GM12878 (cell line): Measurements from ENCODE around the gene NLGN1. TPM values are rescaled to one million over a fixed set of nuclear protein-coding genes. Genes with fewer than 3 reads are reported as not detected.

Experiments
- ATAC-seq: fragments of 200-7000 bp; cut with Tn5 transposase; 3 replicates; pipeline ENCODE4 v1.9.1; 2020; ENCODE audit warnings: mild to moderate bottlenecking, moderate library complexity
- BruUV-seq: library from RNA; stranded (reverse); fragments of 400-500 nt; replicated peaks from 2 replicates; lab custom pipeline; 2021; lab: Mats Ljungman, UMichigan
- CTCF ChIA-PET: fragments of 300-600 bp; sonication (Branson Sonifier 250); formaldehyde crosslinking; extraction: SDS; loops from one replicate; lab custom pipeline; 2021; ENCODE audit warnings: inconsistent platforms; lab: Yijun Ruan, JAX
- POLR2A ChIA-PET: fragments of 350-600 bp; formaldehyde crosslinking; extraction: SDS; loops from one replicate; lab custom pipeline; 2021; ENCODE audit warnings: inconsistent platforms; lab: Charles Lee
- RAD21 ChIA-PET: fragments of 300-600 bp; sonication (Branson Sonifier 250); formaldehyde crosslinking; loops from one replicate; lab custom pipeline; 2023; ENCODE audit warnings: antibody characterized with exemption; ENCODE audit not compliant: unreplicated experiment; lab: Charles Lee
- SMC1A ChIA-PET: fragments of 300-600 bp; sonication (Branson Sonifier 250); formaldehyde crosslinking; loops from one replicate; lab custom pipeline; 2023; ENCODE audit not compliant: unreplicated experiment, uncharacterized antibody; lab: Charles Lee
- DNase-seq: peaks from one replicate; pipeline ENCODE4 v3.0.0-alpha.2; 2011; ENCODE audit warnings: low read depth, low spot score
- FAIRE-seq: peaks from 3 replicates; lab custom pipeline; 2011; peaks lifted over from hg19 to GRCh38; lab: Jason Lieb, UNC
- H2AFZ ChIP-seq: 2 replicates; pipeline ENCODE4 v1.6.0; 2011; ENCODE audit warnings: low read depth, low read length, control low read depth; ENCODE audit not compliant: control insufficient read depth
- H3K27ac ChIP-seq: 2 replicates; pipeline ENCODE4 v1.5.1; 2011; ENCODE audit warnings: control low read depth; ENCODE audit not compliant: control insufficient read depth, insufficient read depth
- H3K27me3 ChIP-seq, 2 experiments: replicated peaks in 1 of 2; 2 replicates each; pipeline versions ENCODE4 v1.6.0 to v1.6.1; 2011; ENCODE audit warnings: low read length in 1 of 2; ENCODE audit not compliant: control insufficient read depth in 2 of 2, insufficient read depth in 2 of 2
- H3K36me3 ChIP-seq, 2 experiments: 2 replicates each; pipeline ENCODE4 v1.5.1; 2011; ENCODE audit warnings: low read length in 1 of 2; ENCODE audit not compliant: control insufficient read depth in 2 of 2, insufficient read depth in 2 of 2
- H3K4me1 ChIP-seq: 2 replicates; pipeline ENCODE4 v1.6.1; 2011; ENCODE audit warnings: mild to moderate bottlenecking, low read length, moderate library complexity, mixed read lengths; ENCODE audit not compliant: control insufficient read depth, insufficient read depth
- H3K4me2 ChIP-seq: 2 replicates; pipeline ENCODE4 v1.6.0; 2011; ENCODE audit warnings: control low read depth; ENCODE audit not compliant: control insufficient read depth, insufficient read depth
- H3K4me3 ChIP-seq: fragments of 200-600 bp; sonication (generic); 2 replicates; pipeline ENCODE4 v1.5.1; 2016
- H3K79me2 ChIP-seq: 2 replicates; pipeline ENCODE4 v1.6.0; 2011; ENCODE audit warnings: low read length; ENCODE audit not compliant: control insufficient read depth, insufficient read depth
- H3K9ac ChIP-seq: 2 replicates; pipeline ENCODE4 v1.8.0; 2011; ENCODE audit warnings: low read length, control low read depth, mixed read lengths; ENCODE audit not compliant: control insufficient read depth, insufficient read depth
- H3K9me3 ChIP-seq: replicated peaks from 3 replicates; pipeline ENCODE4 v1.5.1; 2011; ENCODE audit warnings: mild to moderate bottlenecking, low read length; ENCODE audit not compliant: control insufficient read depth, insufficient read depth
- H4K20me1 ChIP-seq: 2 replicates; pipeline ENCODE4 v1.6.0; 2011; ENCODE audit not compliant: control insufficient read depth, insufficient read depth
- CHD2 ChIP-seq: IDR thresholded peaks from 2 replicates; pipeline ENCODE4 v1.6.1; 2011; ENCODE audit warnings: low read depth, low read length, improper control_type of control experiment, borderline replicate concordance
- GABPA ChIP-seq: IDR thresholded peaks from 2 replicates; pipeline ENCODE4 v1.6.1; 2014; ENCODE audit warnings: antibody characterized with exemption, low read depth, mild to moderate bottlenecking, inconsistent platforms
- HDAC6 ChIP-seq: fragments of 200-600 bp; sonication (generic); IDR thresholded peaks from one replicate; pipeline ENCODE4 v1.8.0; 2017; ENCODE audit warnings: antibody characterized with exemption; ENCODE audit not compliant: unreplicated experiment
- MXI1 ChIP-seq: fragments of 150-350 bp; IDR thresholded peaks from 2 replicates; pipeline ENCODE4 v1.6.1; 2011; ENCODE audit warnings: low read depth, mild to moderate bottlenecking, inconsistent platforms, low read length, improper control_type of control experiment
- POLR2AphosphoS2 ChIP-seq: IDR thresholded peaks from 2 replicates; pipeline ENCODE4 v1.6.1; 2011; ENCODE audit warnings: low read depth, mild to moderate bottlenecking, low read length, improper control_type of control experiment, moderate library complexity
- SMC3 ChIP-seq: IDR thresholded peaks from 2 replicates; pipeline ENCODE4 v1.6.1; 2011; ENCODE audit warnings: low read length, improper control_type of control experiment, borderline replicate concordance
- SREBF1 ChIP-seq: IDR thresholded peaks from 2 replicates; pipeline ENCODE4 v1.6.1; 2012; ENCODE audit warnings: mild to moderate bottlenecking, low read length
- YY1 ChIP-seq: IDR thresholded peaks from 2 replicates; pipeline ENCODE4 v1.6.1; 2011; ENCODE audit warnings: low read depth, mild to moderate bottlenecking, low read length
- ZNF592 ChIP-seq: fragments of 450-650 bp; IDR thresholded peaks from 2 replicates; pipeline ENCODE4 v1.6.1; 2017; ENCODE audit warnings: mild to moderate bottlenecking, moderate library complexity
- ZNF622 ChIP-seq: fragments of 450-650 bp; IDR thresholded peaks from 2 replicates; pipeline ENCODE4 v1.6.1; 2017; ENCODE audit warnings: mild to moderate bottlenecking, inconsistent platforms
- WGBS: methylation state at CpG from one replicate; pipeline ENCODE4 v1.1.6; 2016; ENCODE audit warnings: low lambda C conversion rate; ENCODE audit not compliant: insufficient replicate concordance, insufficient coverage; ENCODE audit errors: missing lambda C conversion rate; 5-methylcytosine and 5-hydroxymethylcytosine counted together
- in situ Hi-C: fragments of 300-500 bp; cut with MboI; formaldehyde crosslinking; loops from 9 replicates; pipeline ENCODE4 v1.14.3; 2018; ENCODE audit warnings: mixed read lengths
- intact Hi-C: fragments of 100-400 bp; cut with micrococcal nuclease; formaldehyde crosslinking; loops from one replicate; pipeline ENCODE4 v1.14.2; 2022; ENCODE audit not compliant: unreplicated experiment
- polyA plus RNA-seq, 11 experiments: library from polyadenylated mRNA; depleted of rRNA in 4 of 11; unstranded in 6 of 11; stranded (reverse) in 5 of 11; fragments of >200 nt; fragmentation: Nextera tagmentation in 4 of 11; fragmentation: Illumina TruSeq in 1 of 11; extraction: Ambion mirVana in 4 of 11; extraction: Trizol in 1 of 11; gene quantifications; 1 replicate in 1 of 11; 2 replicates in 10 of 11; pipeline versions ENCODE4 v1.2.1 to v1.2.3, GENCODE V29; 2011 to 2016; ENCODE audit warnings: inconsistent platforms in 2 of 11, missing spikeins in 2 of 11, low read depth in 1 of 11
- total RNA-seq, 4 experiments: library from RNA; depleted of rRNA in 3 of 4; stranded (reverse); fragments of >200 nt in 3 of 4; fragmentation: Illumina TruSeq in 1 of 4; extraction: Trizol in 1 of 4; gene quantifications; 2 replicates each; pipeline versions ENCODE4 v1.2.1 to v1.2.3, GENCODE V29; 2013 to 2021

NLGN1 gene
- total and polyA plus RNA-seq, 10 of the 15 experiments (the other 5 are each of a cell fraction or from before 2014, with no cell fraction given): not detected

DNA sequence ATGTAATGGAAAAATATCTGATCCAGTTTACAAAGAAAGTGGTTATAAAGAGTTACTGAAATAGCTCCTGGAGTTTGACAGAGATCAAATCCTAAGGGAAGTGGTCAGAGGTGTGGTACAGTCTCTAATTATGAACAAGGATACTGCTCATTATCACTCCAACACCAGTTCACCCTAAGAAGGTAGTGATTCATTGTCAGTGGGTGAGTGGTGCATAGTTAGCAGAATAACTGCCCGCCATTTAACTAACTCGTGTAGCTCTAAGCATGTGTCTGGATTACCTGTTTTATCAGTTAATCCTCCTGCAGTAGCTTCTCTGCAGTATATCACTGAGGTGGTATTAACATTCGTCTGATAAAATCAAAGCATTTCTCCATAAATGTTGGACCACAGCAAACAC is 700.1 kb downstream of the NLGN1 start:
- no TSS peak for BruUV-seq
- ChIA-PET SMC1A (no interaction called here), RAD21 (no interaction called here), POLR2A (no interaction called here), CTCF (interaction anchor here (0.5 to 1.7 kb wide), 3 partner anchors 23 to 144 kb away, joined by 3 to 6 read pairs (median 5); no protein-coding TSS in a partner anchor)
- Histone ChIP-seq H3K27me3 (no peaks in the 10 kb centered on the region), H4K20me1 (no peaks in the 10 kb centered on the region), H3K9me3 (no peaks in the 10 kb centered on the region), H3K27ac (no peak overlapping the region), H3K4me2 (no peak overlapping the region), H2AFZ (no peak overlapping the region), H3K9ac (no peak overlapping the region), H3K36me3 (no peaks in the 10 kb centered on the region), H3K4me3 (no peak overlapping the region), H3K4me1 (no peaks in the 10 kb centered on the region), H3K79me2 (no peaks in the 10 kb centered on the region)
- ATAC-seq (no peak), FAIRE-seq (no peak), DNase-seq (no peak)
- no peak for TF ChIP-seq GABPA
- no peak for TF ChIP-seq YY1
- no peak for TF ChIP-seq SREBF1
- TF ChIP-seq ZNF622: no peak
- no peak for TF ChIP-seq ZNF592
- TF ChIP-seq MXI1: no peak
- TF ChIP-seq POLR2AphosphoS2: no peak
- no peak for TF ChIP-seq CHD2
- no peak for TF ChIP-seq SMC3
- TF ChIP-seq HDAC6: no peak
- intact Hi-C loops: no loop called here
- WGBS: 51% methylated on average over 3 of the region's 3 CpGs
- in situ Hi-C loops: no loop called here
